Fibroblast of skin of abdomen (primary cell): ENCODE data around the gene PDGFA.
A peak's percentile ranks its signal among the peaks of the same experiment; 100 is the strongest.

Source experiments
- DNase-seq: peaks from one replicate; pipeline ENCODE4 v3.0.0-alpha.2; 2013

PDGFA gene

DNA sequence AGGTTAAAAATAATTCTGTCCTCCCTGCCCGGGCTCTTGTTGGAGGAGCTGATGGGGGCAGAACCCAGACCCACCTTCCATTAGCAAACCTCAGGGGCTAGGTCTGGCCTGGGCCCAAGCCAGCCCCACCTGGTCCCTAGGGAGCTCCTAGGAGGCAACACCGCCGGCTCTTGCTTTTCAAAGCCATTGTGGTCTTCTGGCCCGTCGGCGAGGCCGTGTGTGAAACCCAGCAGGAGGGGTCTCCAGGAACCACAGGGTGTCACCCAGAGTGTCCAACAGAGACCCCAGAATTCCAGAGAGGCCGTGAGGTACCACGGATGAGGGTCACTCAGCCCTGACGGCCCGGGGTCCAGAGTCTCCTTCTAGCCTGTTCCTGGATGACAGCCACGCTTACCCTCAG is 16.6 kb upstream of the PDGFA start:
- DNase-seq: no peak

DNA sequence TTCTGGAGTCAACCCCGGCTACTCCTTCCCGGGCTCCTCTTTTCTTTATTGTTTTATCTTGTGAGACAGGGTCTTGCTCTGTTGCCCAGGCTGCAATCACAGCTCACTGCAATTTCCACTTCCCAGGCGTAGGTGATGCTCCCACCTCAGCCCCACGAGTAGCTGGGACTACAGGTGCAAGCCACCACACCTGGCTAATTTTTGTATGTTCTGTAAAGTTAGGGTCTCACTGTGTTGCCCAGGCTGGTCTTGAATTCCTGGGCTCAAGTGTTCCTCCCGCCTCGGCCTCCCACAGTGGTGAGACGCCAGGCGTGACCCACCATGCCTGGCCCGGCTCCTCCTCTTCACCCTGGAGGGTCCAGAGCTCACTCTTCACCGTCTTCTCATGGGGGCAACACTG is 15.3 kb upstream of the PDGFA start:
- no peak for DNase-seq

- DNase-seq: no peak
These were observed 14.4 kb upstream of the PDGFA start for GRCh38 chr7:534075-534474.

DNA sequence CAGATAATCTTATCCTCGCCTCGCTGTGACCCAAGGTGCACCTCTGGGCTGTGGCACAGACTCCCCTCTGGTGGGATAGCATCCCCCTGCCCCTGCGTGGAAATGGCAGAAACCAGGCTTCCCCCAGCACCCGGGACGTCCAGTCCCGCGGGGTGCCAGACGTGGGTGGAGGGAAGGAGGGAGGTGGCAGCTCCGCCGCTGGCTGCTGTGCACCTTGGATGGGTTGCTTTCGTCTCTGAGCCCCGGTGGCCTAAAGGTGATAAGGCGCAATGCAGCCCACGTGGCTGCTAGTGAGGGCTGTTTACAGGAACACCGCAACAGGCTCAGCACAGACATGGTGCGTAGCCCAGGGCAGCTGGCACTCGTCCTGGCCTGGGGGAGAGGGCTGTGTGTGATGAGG is 13.6 kb upstream of the PDGFA start:
- DNase-seq: no peak

GRCh38 chr7:532379-533143 is 12.9 kb upstream of the PDGFA start:
- no peak for DNase-seq

DNA sequence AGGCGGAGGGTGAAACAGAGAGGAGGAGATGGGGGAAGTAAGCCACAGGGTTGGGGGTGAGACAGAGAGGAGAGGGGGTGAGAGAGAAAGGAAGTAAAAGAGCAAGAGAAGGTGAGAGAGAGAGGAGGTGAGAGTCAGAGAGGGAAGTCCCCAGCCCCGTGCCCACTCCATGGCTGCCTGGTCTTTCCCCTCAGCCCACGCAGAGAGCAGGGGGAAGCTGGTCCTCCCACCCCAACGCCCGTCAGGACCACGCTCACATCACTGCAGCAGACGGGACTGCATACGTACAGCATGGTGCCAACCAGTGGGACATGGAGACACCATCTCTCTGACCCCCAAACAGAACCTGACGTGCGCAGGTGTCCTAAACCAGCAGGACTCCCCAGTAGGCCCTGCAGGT is 12.1 kb upstream of the PDGFA start:
- DNase-seq: no peak

- no peak for DNase-seq
These were observed 8.8 kb upstream of the PDGFA start for GRCh38 chr7:528451-528850.

GRCh38 chr7:527723-528122 is 8.1 kb upstream of the PDGFA start:
- DNase-seq: no peak

DNA sequence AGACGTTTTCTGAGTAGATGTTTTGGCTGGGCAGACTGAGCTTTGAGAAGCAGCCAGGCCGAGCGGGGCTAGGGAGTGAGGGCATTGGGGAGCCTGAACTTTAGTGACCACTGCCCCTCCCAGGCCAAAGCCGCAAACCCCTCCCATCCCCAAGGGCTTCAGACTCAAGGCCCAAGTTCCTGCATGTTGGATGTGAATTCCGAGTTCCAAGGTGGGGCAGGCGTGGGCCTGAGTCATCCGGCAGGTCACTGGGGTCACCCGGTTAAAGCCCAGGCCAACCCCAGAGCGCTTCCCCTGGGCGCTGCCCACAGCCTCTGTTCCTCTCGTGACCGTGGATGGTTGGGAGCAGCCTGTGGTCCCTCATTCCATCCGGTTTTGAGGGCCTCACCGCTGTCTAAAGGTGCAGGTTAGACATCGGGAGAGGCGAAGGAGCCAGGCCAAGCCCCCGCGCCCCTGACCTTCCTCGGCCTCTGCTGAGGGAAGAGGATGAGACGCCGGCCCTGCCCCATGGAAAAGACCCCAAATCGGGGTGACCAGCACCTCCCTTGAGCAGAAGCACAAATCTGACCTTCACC is 6.9 kb upstream of the PDGFA start:
- DNase-seq: no peak

- DNase-seq: no peak
These were observed 6.1 kb upstream of the PDGFA start for GRCh38 chr7:525740-526139.

- no peak for DNase-seq
These were observed 5.2 kb upstream of the PDGFA start for GRCh38 chr7:524800-525199.

- no peak for DNase-seq
These were observed 4.0 kb upstream of the PDGFA start for GRCh38 chr7:523347-524336.

- DNase-seq: no peak
These were observed 3.3 kb upstream of the PDGFA start for GRCh38 chr7:522951-523314.

- no peak for DNase-seq
These were observed 2.7 kb upstream of the PDGFA start for GRCh38 chr7:522071-522950.

DNA sequence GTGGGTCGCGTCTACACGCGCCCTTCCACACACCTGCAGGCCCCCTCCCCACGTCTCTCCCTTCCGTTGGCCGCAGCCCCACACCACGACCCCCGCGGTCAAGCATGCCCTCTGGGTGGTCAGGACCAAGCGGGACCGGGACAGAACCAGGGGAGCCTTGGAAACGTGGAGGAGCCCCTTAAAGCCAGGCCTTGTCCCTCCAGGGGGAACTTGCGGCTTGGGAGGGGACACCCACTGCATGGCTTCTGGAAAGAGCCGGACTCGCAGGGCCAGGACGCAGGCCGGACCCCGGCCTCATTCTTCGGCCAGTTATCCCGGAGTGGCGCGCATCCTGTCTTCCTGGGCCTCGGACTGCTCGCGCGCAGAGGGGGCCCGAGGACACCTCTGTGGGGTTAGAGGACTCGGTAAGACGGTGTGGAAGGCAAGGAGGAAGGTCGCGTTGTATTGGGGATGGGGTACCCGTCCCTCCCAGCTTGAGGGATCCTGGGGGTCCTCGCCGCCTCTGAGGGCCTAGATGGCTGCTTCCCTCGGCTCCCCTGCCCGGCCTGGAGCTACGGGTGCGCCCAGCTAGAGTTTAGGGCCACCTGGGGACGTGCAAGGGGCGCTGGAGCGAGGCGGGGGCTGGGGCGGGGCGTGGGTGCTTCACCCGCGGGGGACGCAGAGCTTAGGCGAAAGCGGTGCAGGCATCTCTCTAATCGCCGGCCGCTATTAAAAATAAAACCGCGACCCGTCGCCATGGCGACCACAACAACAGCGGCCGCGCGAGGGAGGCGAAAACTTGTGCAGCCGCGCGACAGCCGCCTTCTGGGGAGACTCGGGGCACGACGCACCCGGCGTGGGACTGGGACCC is 1.8 kb upstream of the PDGFA start:
- no peak for DNase-seq

DNA sequence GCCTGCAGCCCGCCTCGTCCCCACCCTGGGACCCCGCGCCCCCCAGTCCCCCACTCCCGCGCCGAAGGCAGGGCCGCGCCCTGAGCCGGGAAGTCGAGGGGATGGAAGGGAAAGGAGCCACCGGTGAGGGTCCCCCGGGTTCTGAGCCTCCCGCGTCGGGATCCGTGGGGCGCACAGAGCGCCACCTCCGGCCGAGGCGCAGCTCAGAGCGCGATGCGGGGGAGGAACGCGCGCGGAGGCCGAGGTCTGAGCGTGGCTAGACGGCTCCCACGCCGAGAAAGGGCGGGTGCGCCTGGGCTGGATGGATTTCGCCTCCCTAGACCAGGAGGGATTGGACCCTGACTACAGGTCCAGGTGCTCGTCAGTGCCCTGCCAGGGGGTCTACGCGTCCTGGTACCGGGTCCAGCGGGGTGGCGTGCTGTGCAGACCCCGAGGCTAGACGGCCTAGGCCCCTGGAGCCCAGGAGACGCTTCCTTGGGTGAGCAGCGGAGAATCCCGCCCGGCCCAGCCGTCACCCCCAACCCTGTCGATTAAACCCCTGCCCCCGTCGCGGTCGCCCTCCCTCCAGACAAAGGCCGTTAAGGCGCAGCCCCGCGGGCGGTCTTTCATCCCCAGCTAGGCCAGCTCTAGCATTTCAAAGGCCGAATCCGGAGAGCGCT is 986 bp upstream of the PDGFA start:
- no peak for DNase-seq

GRCh38 chr7:518630-519483 is 789 bp downstream of the PDGFA start:
- DNase-seq: peak; percentile 71

GRCh38 chr7:517774-518629 is 1.6 kb downstream of the PDGFA start:
- DNase-seq: peak; percentile 59
